IMR-90 (cell line): Measurements from ENCODE around the gene GSK3B. TPM values are rescaled to one million over a fixed set of nuclear protein-coding genes. Genes with fewer than 3 reads are reported as not detected.

Source experiments
- ATAC-seq: fragments of 200-7000 bp; cut with Tn5 transposase; 2 replicates; pipeline ENCODE4 v1.9.1; 2020; ENCODE audit warnings: low read depth, mild to moderate bottlenecking, moderate library complexity
- BruUV-seq: library from RNA; stranded (reverse); fragments of 400-500 nt; replicated peaks from 2 replicates; lab custom pipeline; 2021; lab: Mats Ljungman, UMichigan
- CTCF ChIA-PET: fragments of 300-600 bp; formaldehyde crosslinking; extraction: SDS; loops from one replicate; lab custom pipeline; 2021; ENCODE audit warnings: antibody characterized with exemption; lab: Yijun Ruan, JAX
- POLR2A ChIA-PET: fragments of 300-600 bp; sonication (Branson Sonifier 250); formaldehyde crosslinking; loops from one replicate; lab custom pipeline; 2022; ENCODE audit warnings: antibody characterized with exemption; ENCODE audit not compliant: unreplicated experiment; lab: Charles Lee
- DNase-seq: peaks from one replicate; pipeline ENCODE4 v3.0.0; 2013
- H2AFZ ChIP-seq: replicated peaks from 2 replicates; pipeline ENCODE3; 2013; ENCODE audit warnings: low read length, mild to moderate bottlenecking; ENCODE audit not compliant: poor library complexity
- H2AK5ac ChIP-seq: 2 replicates; pipeline ENCODE4 v1.6.1; 2013; ENCODE audit warnings: low read depth, low read length, inconsistent platforms
- H2AK9ac ChIP-seq: replicated peaks from 2 replicates; pipeline ENCODE3; 2013; ENCODE audit warnings: mild to moderate bottlenecking, low read depth, low read length, moderate library complexity; ENCODE audit not compliant: poor library complexity
- H2BK120ac ChIP-seq: 2 replicates; pipeline ENCODE4 v1.6.1; 2013; ENCODE audit warnings: low read depth, low read length, inconsistent platforms
- H2BK15ac ChIP-seq: 3 replicates; pipeline ENCODE4 v1.6.1; 2013; ENCODE audit warnings: low read depth, low read length, inconsistent platforms
- H2BK20ac ChIP-seq: 2 replicates; pipeline ENCODE4 v1.6.1; 2013; ENCODE audit warnings: low read depth, mild to moderate bottlenecking, inconsistent platforms, low read length, moderate library complexity
- H2BK5ac ChIP-seq: 2 replicates; pipeline ENCODE4 v1.6.1; 2013; ENCODE audit warnings: mild to moderate bottlenecking, low read depth, low read length, inconsistent platforms; ENCODE audit not compliant: poor library complexity, severe bottlenecking
- H3K14ac ChIP-seq: replicated peaks from 2 replicates; pipeline ENCODE4 v1.6.1; 2013; ENCODE audit warnings: low read depth, low read length, inconsistent platforms
- H3K18ac ChIP-seq: 2 replicates; pipeline ENCODE4 v1.6.1; 2013; ENCODE audit warnings: low read depth, low read length, control low read depth
- H3K23ac ChIP-seq: 2 replicates; pipeline ENCODE4 v1.6.1; 2013; ENCODE audit warnings: low read depth, low read length, inconsistent platforms
- H3K27ac ChIP-seq: 2 replicates; pipeline ENCODE4 v1.5.1; 2013; ENCODE audit warnings: mild to moderate bottlenecking, control low read depth, low read length; ENCODE audit not compliant: insufficient read depth
- H3K27me3 ChIP-seq: 2 replicates; pipeline ENCODE4 v1.6.1; 2013; ENCODE audit warnings: low read length; ENCODE audit not compliant: control insufficient read depth, insufficient read depth
- H3K36me3 ChIP-seq: 2 replicates; pipeline ENCODE4 v1.6.1; 2013; ENCODE audit warnings: low read length, mixed read lengths; ENCODE audit not compliant: control insufficient read depth, insufficient read depth
- H3K4ac ChIP-seq: 2 replicates; pipeline ENCODE4 v1.6.1; 2013; ENCODE audit warnings: low read depth, low read length, inconsistent platforms
- H3K4me1 ChIP-seq: 2 replicates; pipeline ENCODE4 v1.6.1; 2013; ENCODE audit warnings: low read length, mixed read lengths; ENCODE audit not compliant: control insufficient read depth, insufficient read depth
- H3K4me2 ChIP-seq: 2 replicates; pipeline ENCODE4 v1.6.1; 2013; ENCODE audit warnings: low read depth, mild to moderate bottlenecking, control low read depth, low read length, moderate library complexity
- H3K4me3 ChIP-seq: 2 replicates; pipeline ENCODE4 v1.5.1; 2013; ENCODE audit warnings: low read depth, mild to moderate bottlenecking, control low read depth, low read length, moderate library complexity; ENCODE audit not compliant: insufficient read depth
- H3K56ac ChIP-seq: 2 replicates; pipeline ENCODE4 v1.6.1; 2013; ENCODE audit warnings: low read length, inconsistent platforms; ENCODE audit not compliant: insufficient read depth; ENCODE audit errors: extremely low read depth
- H3K79me1 ChIP-seq, 2 experiments: 2 replicates each; pipeline ENCODE4 v1.6.1; 2013; ENCODE audit warnings: low read length in 2 of 2, inconsistent platforms in 1 of 2, low read depth in 1 of 2
- H3K9ac ChIP-seq: 2 replicates; pipeline ENCODE4 v1.6.1; 2013; ENCODE audit warnings: low read depth, low read length, control low read depth
- H3K9me1 ChIP-seq: 2 replicates; pipeline ENCODE4 v1.6.1; 2013; ENCODE audit warnings: low read length, inconsistent platforms; ENCODE audit not compliant: insufficient read depth
- H3K9me3 ChIP-seq: 2 replicates; pipeline ENCODE4 v1.6.1; 2013; ENCODE audit warnings: low read length; ENCODE audit not compliant: control insufficient read depth, insufficient read depth
- H4K20me1 ChIP-seq: 2 replicates; pipeline ENCODE4 v1.6.1; 2013; ENCODE audit warnings: low read length, inconsistent platforms; ENCODE audit not compliant: insufficient read depth
- H4K5ac ChIP-seq: 2 replicates; pipeline ENCODE4 v1.6.1; 2013; ENCODE audit warnings: mild to moderate bottlenecking, low read depth, low read length, control low read depth
- H4K8ac ChIP-seq, 2 experiments: 2 replicates each; pipeline ENCODE4 v1.6.1; 2013; ENCODE audit warnings: low read depth in 2 of 2, low read length in 2 of 2, control low read depth in 1 of 2, inconsistent platforms in 1 of 2
- H4K91ac ChIP-seq: 2 replicates; pipeline ENCODE4 v1.6.1; 2013; ENCODE audit warnings: low read depth, low read length, inconsistent platforms; ENCODE audit not compliant: insufficient read depth
- BHLHE40 ChIP-seq: fragments of 150-350 bp; IDR thresholded peaks from 2 replicates; pipeline ENCODE4 v1.6.1; 2016; ENCODE audit warnings: mild to moderate bottlenecking, low read depth, low read length
- MAZ ChIP-seq: IDR thresholded peaks from 2 replicates; pipeline ENCODE4 v1.6.1; 2012; ENCODE audit warnings: low read depth, mild to moderate bottlenecking, low read length, improper control_type of control experiment, moderate library complexity, borderline replicate concordance
- NFE2L2 ChIP-seq: fragments of 150-350 bp; IDR thresholded peaks from 2 replicates; pipeline ENCODE4 v1.6.1; 2016; ENCODE audit warnings: low read depth, mild to moderate bottlenecking, low read length
- RFX5 ChIP-seq: IDR thresholded peaks from 2 replicates; pipeline ENCODE4 v1.8.0; 2012; ENCODE audit warnings: low read depth, mild to moderate bottlenecking, low read length, moderate library complexity
- WGBS, 2 experiments: methylation state at CpG; one replicate each; pipeline versions ENCODE4 v1.1.5 to v1.1.7; 2013; ENCODE audit warnings: missing lambda C conversion rate in 2 of 2; ENCODE audit not compliant: insufficient read length in 1 of 2; ENCODE audit errors: extremely low coverage in 2 of 2; 5-methylcytosine and 5-hydroxymethylcytosine counted together
- dilution Hi-C: fragments of 300-500 bp; cut with HindIII; formaldehyde crosslinking; loops from one replicate; pipeline ENCODE4 v1.14.3; 2018; ENCODE audit warnings: low sequenced_read_pairs; ENCODE audit not compliant: unreplicated experiment
- in situ Hi-C: fragments of 300-500 bp; cut with MboI; formaldehyde crosslinking; loops from 3 replicates; pipeline ENCODE4 v1.14.3; 2019; ENCODE audit warnings: low sequenced_read_pairs, inconsistent platforms, mixed read lengths
- intact Hi-C: fragments of 100-400 bp; cut with micrococcal nuclease; formaldehyde crosslinking; loops from 2 replicates; pipeline ENCODE4 v1.10.0; 2022
- polyA plus RNA-seq, 3 experiments: library from polyadenylated mRNA; depleted of rRNA; stranded (reverse); fragments of >200 nt; gene quantifications; 2 replicates each; pipeline ENCODE4 v1.2.3, GENCODE V29; 2012; ENCODE audit warnings: low replicate concordance in 1 of 3
- total RNA-seq: library from RNA; depleted of rRNA; stranded (reverse); fragments of >200 nt; gene quantifications from 2 replicates; pipeline ENCODE4 v1.2.3, GENCODE V29; 2012
- TF ChIP-seq, protein P1 (sequence below): fragments of 150-350 bp; IDR thresholded peaks from 2 replicates; pipeline ENCODE4 v1.6.1; 2017; ENCODE audit warnings: mild to moderate bottlenecking, antibody characterized with exemption, low read length, low read depth

Gene GSK3B
- total and polyA plus RNA-seq, 2 of the 4 experiments (the other 2 are of a cell fraction): 19.2 to 33.2 TPM

DNA sequence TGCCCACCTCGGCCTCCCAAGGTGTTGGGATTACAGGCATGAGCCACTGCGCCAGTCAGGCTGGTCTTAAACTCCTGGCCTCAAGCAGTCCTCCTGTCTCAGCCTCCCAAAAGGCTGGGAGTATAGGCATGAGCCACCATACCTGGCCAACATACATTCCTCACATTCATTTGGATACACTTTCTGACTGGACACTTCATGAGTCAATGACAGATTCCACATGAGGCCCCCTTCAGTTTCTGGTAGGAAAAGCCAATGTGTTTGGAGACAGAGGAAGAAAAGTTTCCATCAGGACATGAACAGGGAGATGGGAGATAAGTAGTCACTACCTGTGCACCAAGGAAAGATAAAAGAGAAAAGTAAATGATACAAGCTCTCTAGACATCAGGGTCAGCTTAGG, 49.4 kb upstream of the GSK3B start:
- H2BK5ac ChIP-seq: no peak overlapping the region
- no peak overlapping the region for H3K56ac ChIP-seq
- 0 out of 2 replicates have a peak overlapping the region, but pooled peaks have one; percentile 15 for H3K14ac ChIP-seq
- in situ Hi-C loops: no loop called here
- CTCF ChIA-PET: no interaction called here
- ATAC-seq (no peak), DNase-seq (no peak)
- H3K36me3 ChIP-seq: no peaks in the 10 kb centered on the region
- no peaks in the 10 kb centered on the region for H3K9me3 ChIP-seq
- no peak overlapping the region for H2AFZ ChIP-seq
- BruUV-seq: no TSS peak
- intact Hi-C loops: no loop called here
- H3K27ac ChIP-seq: no peak overlapping the region
- H2AK5ac ChIP-seq: peak overlapping the region; percentile 57
- H2BK15ac ChIP-seq: peak overlapping the region; percentile 87; the same call in 1 of the 3 replicates
- TF ChIP-seq BHLHE40 (no peak), NFE2L2 (no peak), RFX5 (no peak), MAZ (no peak)
- TF ChIP-seq, protein P1, sequence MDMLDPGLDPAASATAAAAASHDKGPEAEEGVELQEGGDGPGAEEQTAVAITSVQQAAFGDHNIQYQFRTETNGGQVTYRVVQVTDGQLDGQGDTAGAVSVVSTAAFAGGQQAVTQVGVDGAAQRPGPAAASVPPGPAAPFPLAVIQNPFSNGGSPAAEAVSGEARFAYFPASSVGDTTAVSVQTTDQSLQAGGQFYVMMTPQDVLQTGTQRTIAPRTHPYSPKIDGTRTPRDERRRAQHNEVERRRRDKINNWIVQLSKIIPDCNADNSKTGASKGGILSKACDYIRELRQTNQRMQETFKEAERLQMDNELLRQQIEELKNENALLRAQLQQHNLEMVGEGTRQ: no peak
- POLR2A ChIA-PET: no interaction called here
- H4K8ac ChIP-seq: peak overlapping the region in 1 of 2 experiments; percentile 62; a peak in 1 of 4 replicates
- H3K79me1 ChIP-seq: no peaks in the 10 kb centered on the region
- H3K9me1 ChIP-seq: peaks cover 7% of the 10 kb centered on the region
- H4K5ac ChIP-seq: no peak overlapping the region
- WGBS, 2 experiments: no CpG with 5 or more reads among the region's 2 CpGs
- H3K9ac ChIP-seq: no peak overlapping the region
- peak overlapping the region; percentile 73; the same call in 1 of the 2 replicates for H3K4ac ChIP-seq
- H3K18ac ChIP-seq: no peak overlapping the region
- dilution Hi-C loops: no loop called here
- no peaks in the 10 kb centered on the region for H4K20me1 ChIP-seq
- no peaks in the 10 kb centered on the region for H3K27me3 ChIP-seq
- 0 out of 2 replicates have a peak overlapping the region, but pooled peaks have one; percentile 79 for H2BK120ac ChIP-seq
- H4K91ac ChIP-seq: peak overlapping the region; percentile 33; the same call in 1 of the 2 replicates
- H3K4me3 ChIP-seq: no peak overlapping the region
- peaks cover 12% of the 10 kb centered on the region for H3K4me1 ChIP-seq
- peak overlapping the region; percentile 85; the same call in 1 of the 2 replicates for H2BK20ac ChIP-seq
- no peak overlapping the region for H3K23ac ChIP-seq
- no peak overlapping the region for H2AK9ac ChIP-seq
- H3K4me2 ChIP-seq: no peak overlapping the region
